PC-9 (cell line): ENCODE data around the gene PBX2. TPM values are rescaled to one million over a fixed set of nuclear protein-coding genes. Genes with fewer than 3 reads are reported as not detected.

ENCODE experiments used
- BruUV-seq: library from RNA; stranded (reverse); fragments of 400-500 nt; replicated peaks from 2 replicates; lab custom pipeline; 2021; lab: Mats Ljungman, UMichigan
- CTCF ChIA-PET: fragments of 300-600 bp; sonication (Branson Sonifier 250); formaldehyde crosslinking; loops from one replicate; lab custom pipeline; 2022; ENCODE audit warnings: antibody characterized with exemption; lab: Charles Lee
- POLR2A ChIA-PET: fragments of 300-600 bp; sonication (Branson Sonifier 250); formaldehyde crosslinking; loops from one replicate; lab custom pipeline; 2022; ENCODE audit warnings: antibody characterized with exemption; ENCODE audit not compliant: unreplicated experiment; lab: Charles Lee
- DNase-seq, 2 experiments: peaks; one replicate each; pipeline versions ENCODE4 v3.0.0 to v3.0.0-alpha.2; 2015 to 2022; ENCODE audit warnings: mixed read lengths in 1 of 2
- H2AFZ ChIP-seq: fragments of 200-600 bp; sonication (generic); 2 replicates; pipeline ENCODE4 v1.8.1; 2017; ENCODE audit warnings: antibody characterized with exemption
- H3F3A ChIP-seq: fragments of 200-600 bp; sonication (generic); 2 replicates; pipeline ENCODE4 v1.8.1; 2017; ENCODE audit warnings: antibody characterized with exemption, mild to moderate bottlenecking, low read depth; ENCODE audit not compliant: insufficient read depth
- H3K27ac ChIP-seq: fragments of 200-600 bp; sonication (generic); 2 replicates; pipeline ENCODE4 v1.6.1; 2016; ENCODE audit warnings: mixed run types
- H3K27me3 ChIP-seq: fragments of 200-600 bp; sonication (generic); 2 replicates; pipeline ENCODE4 v1.6.1; 2016; ENCODE audit warnings: low read depth, mixed run types; ENCODE audit not compliant: insufficient read depth
- H3K36me3 ChIP-seq: fragments of 200-600 bp; sonication (generic); 2 replicates; pipeline ENCODE4 v1.6.1; 2016; ENCODE audit warnings: low read depth, mixed run types
- H3K4me1 ChIP-seq: fragments of 200-600 bp; sonication (generic); replicated peaks from 2 replicates; pipeline ENCODE4 v1.6.1; 2016; ENCODE audit warnings: mixed run types; ENCODE audit not compliant: insufficient read depth
- H3K4me2 ChIP-seq: fragments of 200-600 bp; sonication (generic); 2 replicates; pipeline ENCODE4 v1.6.1; 2017; ENCODE audit warnings: mixed run types
- H3K4me3 ChIP-seq: fragments of 200-600 bp; sonication (generic); 2 replicates; pipeline ENCODE4 v1.6.1; 2016; ENCODE audit warnings: mixed run types
- H3K79me2 ChIP-seq: fragments of 200-600 bp; sonication (generic); 2 replicates; pipeline ENCODE4 v1.6.1; 2017; ENCODE audit warnings: low read depth, mixed run types
- H3K9me2 ChIP-seq: fragments of 200-600 bp; sonication (generic); 2 replicates; pipeline ENCODE4 v1.8.1; 2017; ENCODE audit warnings: mild to moderate bottlenecking; ENCODE audit not compliant: insufficient read depth
- H3K9me3 ChIP-seq: fragments of 200-600 bp; sonication (generic); 2 replicates; pipeline ENCODE4 v1.8.1; 2016; ENCODE audit warnings: low read depth; ENCODE audit not compliant: insufficient read depth
- H4K20me1 ChIP-seq: fragments of 200-600 bp; sonication (generic); 2 replicates; pipeline ENCODE4 v1.8.1; 2017; ENCODE audit not compliant: insufficient read depth
- CTCF ChIP-seq: fragments of 200-600 bp; sonication (generic); conservative IDR thresholded peaks from 2 replicates; pipeline ENCODE4 v1.6.1; 2017; ENCODE audit warnings: mixed run types, antibody characterized with exemption, mild to moderate bottlenecking, moderate library complexity
- EZH2 ChIP-seq: fragments of 200-600 bp; sonication (generic); IDR thresholded peaks from 2 replicates; pipeline ENCODE4 v1.8.0; 2017; ENCODE audit warnings: antibody characterized with exemption, low read depth
- intact Hi-C: fragments of 100-400 bp; cut with micrococcal nuclease; formaldehyde crosslinking; loops from one replicate; pipeline ENCODE4 v1.10.0; 2022; ENCODE audit not compliant: unreplicated experiment
- total RNA-seq: library from RNA; stranded (reverse); gene quantifications from 2 replicates; pipeline ENCODE4 v1.2.3, GENCODE V29; 2021

Gene PBX2
- total RNA-seq, 1 experiment from 2014 or later, result 89.3 TPM

- H3K36me3 ChIP-seq, result no peaks in the 10 kb centered on the region
These were observed 22.7 kb downstream of the PBX2 start for GRCh38 chr6:32167154-32167760.

GRCh38 chr6:32166411-32167061 lies 23.5 kb downstream of the PBX2 start:
- no peak overlapping the region for H2AFZ ChIP-seq
- TF ChIP-seq EZH2, result no peak
- H3K4me1 ChIP-seq, result no peaks in the 10 kb centered on the region
- H3F3A ChIP-seq, result peaks cover 17% of the 10 kb centered on the region; the same call in 1 of the 2 replicates
- no peaks in the 10 kb centered on the region for H3K27me3 ChIP-seq
- no peaks in the 10 kb centered on the region for H3K9me3 ChIP-seq
- ChIA-PET POLR2A (no interaction called here), CTCF (no interaction called here)
- H3K4me3 ChIP-seq, result no peak overlapping the region
- no TSS peak for BruUV-seq
- no peaks in the 10 kb centered on the region for H4K20me1 ChIP-seq
- no peak for DNase-seq
- H3K27ac ChIP-seq, result no peak overlapping the region
- H3K4me2 ChIP-seq, result no peak overlapping the region
- intact Hi-C loops, result no loop called here
- H3K9me2 ChIP-seq, result no peaks in the 10 kb centered on the region
- H3K36me3 ChIP-seq, result no peaks in the 10 kb centered on the region
- H3K79me2 ChIP-seq, result no peaks in the 10 kb centered on the region

More at GRCh38 chr6:32167154-32167760, 22.7 kb downstream of the PBX2 start:
- intact Hi-C loops, result no loop called here
- ChIA-PET POLR2A (no interaction called here), CTCF (no interaction called here)
- H2AFZ ChIP-seq, result no peak overlapping the region
- no peaks in the 10 kb centered on the region for H3K9me2 ChIP-seq
- no peak overlapping the region for H3K4me2 ChIP-seq
- no peaks in the 10 kb centered on the region for H4K20me1 ChIP-seq
- DNase-seq, result no peak
- no peaks in the 10 kb centered on the region for H3K9me3 ChIP-seq
- H3K4me1 ChIP-seq, result no peaks in the 10 kb centered on the region
- TF ChIP-seq EZH2 (no peak), CTCF (no peak)
- H3K4me3 ChIP-seq, result no peak overlapping the region
- no peaks in the 10 kb centered on the region for H3K79me2 ChIP-seq
- no TSS peak for BruUV-seq
- H3K27ac ChIP-seq, result no peak overlapping the region
- H3F3A ChIP-seq, result peaks cover 17% of the 10 kb centered on the region; the same call in 1 of the 2 replicates
- no peaks in the 10 kb centered on the region for H3K27me3 ChIP-seq

- H3K9me3 ChIP-seq, result no peaks in the 10 kb centered on the region
- H3F3A ChIP-seq, result peaks cover 14% of the 10 kb centered on the region; the same call in 1 of the 2 replicates
- POLR2A ChIA-PET, result no interaction called here
- H3K27ac ChIP-seq, result no peak within 1 kb of the TSS
- no peaks in the 10 kb centered on the region for H3K27me3 ChIP-seq
- H3K9me2 ChIP-seq, result no peaks in the 10 kb centered on the region
- intact Hi-C loops, result no loop called here
- H3K4me3 ChIP-seq, result no peak within 1 kb of the TSS
- H2AFZ ChIP-seq, result no peak within 1 kb of the TSS
- no peaks in the 10 kb centered on the region for H3K36me3 ChIP-seq
- TF ChIP-seq CTCF (no peak), EZH2 (no peak)
- no peaks in the 10 kb centered on the region for H3K4me1 ChIP-seq
- CTCF ChIA-PET, result interaction anchor here (0.5 kb wide), 1 partner anchor 87 kb away, joined by 4 read pairs; no protein-coding TSS in a partner anchor
- H4K20me1 ChIP-seq, result no peaks in the 10 kb centered on the region
- BruUV-seq, result no TSS peak
- no peak within 1 kb of the TSS for H3K4me2 ChIP-seq
- no peak for DNase-seq
- H3K79me2 ChIP-seq, result no peaks in the 10 kb centered on the region
These were observed 25.7 kb downstream of the PBX2 start, which contains the start of gene EGFL8 for GRCh38 chr6:32164295-32164694. Gene EGFL8 (plus strand): TSS chr6:32164595. CDS start chr6:32166166, 1,571 bp downstream.
